ENCODE results near the gene SCN9A. TPM values are rescaled to one million over a fixed set of nuclear protein-coding genes. Genes with fewer than 3 reads are reported as not detected.

Gene SCN9A
- total and polyA plus RNA-seq, 10 of the 15 experiments (the other 5 are each of a cell fraction or from before 2014, with no cell fraction given) = 0.04 to 0.08 (median 0.08) TPM; not detected in 7

DNA sequence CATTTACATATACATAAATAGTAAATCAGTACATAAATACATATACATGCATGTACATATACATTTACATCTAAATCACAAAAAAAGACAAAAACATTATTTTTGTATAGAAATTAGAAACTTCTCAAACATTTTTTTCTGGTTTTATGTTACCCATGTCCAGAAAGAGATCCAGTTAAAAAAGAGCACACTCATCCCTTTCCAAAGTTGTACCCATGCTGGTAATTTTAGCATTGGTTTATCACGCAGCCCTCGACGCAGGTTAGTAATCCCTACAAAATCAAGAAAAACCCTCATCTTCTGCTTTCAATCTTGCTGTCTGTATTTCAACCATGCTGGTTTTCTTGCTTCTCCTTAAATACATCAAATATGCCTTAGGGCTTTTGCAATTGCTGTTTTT, 10.5 kb downstream of the SCN9A start:
- FAIRE-seq = no peak
- CTCF ChIA-PET = no interaction called here
- BruUV-seq (replicated peaks) = no TSS peak
- Histone ChIP-seq H3K27me3 (replicated peaks in 1 of 2; ENCODE audit: control insufficient read depth in 2 of 2, insufficient read depth in 2 of 2, low read length in 1 of 2) (no peaks in the 10 kb centered on the region), H3K9me3 (replicated peaks; ENCODE audit: control insufficient read depth, insufficient read depth, low read length) (no peaks in the 10 kb centered on the region), H3K36me3 (ENCODE audit: control insufficient read depth in 2 of 2, insufficient read depth in 2 of 2, low read length in 1 of 2) (no peaks in the 10 kb centered on the region), H3K4me2 (ENCODE audit: control insufficient read depth, insufficient read depth) (no peak overlapping the region), H3K9ac (ENCODE audit: control insufficient read depth, insufficient read depth, low read length) (no peak overlapping the region), H3K4me3 (no peak overlapping the region), H2AFZ (ENCODE audit: control insufficient read depth, low read depth, low read length) (no peak overlapping the region), H3K27ac (ENCODE audit: control insufficient read depth, insufficient read depth) (no peak overlapping the region), H4K20me1 (ENCODE audit: control insufficient read depth, insufficient read depth) (no peaks in the 10 kb centered on the region), H3K4me1 (ENCODE audit: control insufficient read depth, insufficient read depth, low read length) (no peaks in the 10 kb centered on the region), H3K79me2 (ENCODE audit: control insufficient read depth, insufficient read depth, low read length) (no peaks in the 10 kb centered on the region)
- POLR2A ChIA-PET = no interaction called here
- no peak for ATAC-seq
- SMC1A ChIA-PET (ENCODE audit: uncharacterized antibody, unreplicated experiment) = no interaction called here
- DNase-seq (ENCODE audit: low read depth, low spot score) = no peak
- RAD21 ChIA-PET (ENCODE audit: unreplicated experiment) = no interaction called here
- 74% methylated on average over 3 of the region's 3 CpGs for WGBS (ENCODE audit: insufficient coverage, insufficient replicate concordance, low lambda C conversion rate, missing lambda C conversion rate)
- intact Hi-C loops (cut with micrococcal nuclease; ENCODE audit: unreplicated experiment) (no loop called here), in situ Hi-C loops (cut with MboI) (no loop called here)
- TF ChIP-seq, protein P1, sequence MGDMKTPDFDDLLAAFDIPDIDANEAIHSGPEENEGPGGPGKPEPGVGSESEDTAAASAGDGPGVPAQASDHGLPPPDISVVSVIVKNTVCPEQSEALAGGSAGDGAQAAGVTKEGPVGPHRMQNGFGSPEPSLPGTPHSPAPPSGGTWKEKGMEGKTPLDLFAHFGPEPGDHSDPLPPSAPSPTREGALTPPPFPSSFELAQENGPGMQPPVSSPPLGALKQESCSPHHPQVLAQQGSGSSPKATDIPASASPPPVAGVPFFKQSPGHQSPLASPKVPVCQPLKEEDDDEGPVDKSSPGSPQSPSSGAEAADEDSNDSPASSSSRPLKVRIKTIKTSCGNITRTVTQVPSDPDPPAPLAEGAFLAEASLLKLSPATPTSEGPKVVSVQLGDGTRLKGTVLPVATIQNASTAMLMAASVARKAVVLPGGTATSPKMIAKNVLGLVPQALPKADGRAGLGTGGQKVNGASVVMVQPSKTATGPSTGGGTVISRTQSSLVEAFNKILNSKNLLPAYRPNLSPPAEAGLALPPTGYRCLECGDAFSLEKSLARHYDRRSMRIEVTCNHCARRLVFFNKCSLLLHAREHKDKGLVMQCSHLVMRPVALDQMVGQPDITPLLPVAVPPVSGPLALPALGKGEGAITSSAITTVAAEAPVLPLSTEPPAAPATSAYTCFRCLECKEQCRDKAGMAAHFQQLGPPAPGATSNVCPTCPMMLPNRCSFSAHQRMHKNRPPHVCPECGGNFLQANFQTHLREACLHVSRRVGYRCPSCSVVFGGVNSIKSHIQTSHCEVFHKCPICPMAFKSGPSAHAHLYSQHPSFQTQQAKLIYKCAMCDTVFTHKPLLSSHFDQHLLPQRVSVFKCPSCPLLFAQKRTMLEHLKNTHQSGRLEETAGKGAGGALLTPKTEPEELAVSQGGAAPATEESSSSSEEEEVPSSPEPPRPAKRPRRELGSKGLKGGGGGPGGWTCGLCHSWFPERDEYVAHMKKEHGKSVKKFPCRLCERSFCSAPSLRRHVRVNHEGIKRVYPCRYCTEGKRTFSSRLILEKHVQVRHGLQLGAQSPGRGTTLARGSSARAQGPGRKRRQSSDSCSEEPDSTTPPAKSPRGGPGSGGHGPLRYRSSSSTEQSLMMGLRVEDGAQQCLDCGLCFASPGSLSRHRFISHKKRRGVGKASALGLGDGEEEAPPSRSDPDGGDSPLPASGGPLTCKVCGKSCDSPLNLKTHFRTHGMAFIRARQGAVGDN (IDR thresholded peaks at IDR 0.05) = no peak
- TF ChIP-seq ZNF207 (IDR thresholded peaks at IDR 0.05; ENCODE audit: borderline replicate concordance) (no peak), GATAD2B (conservative IDR thresholded peaks at IDR 0.05; ENCODE audit: low read depth) (no peak), LARP7 (IDR thresholded peaks at IDR 0.05) (no peak), E2F4 (IDR thresholded peaks at IDR 0.05; ENCODE audit: low read depth, low read length) (no peak), ESRRA (IDR thresholded peaks at IDR 0.05; ENCODE audit: low read length) (no peak), TARDBP (IDR thresholded peaks at IDR 0.05; ENCODE audit: borderline replicate concordance) (no peak), CHD2 (IDR thresholded peaks at IDR 0.05; ENCODE audit: borderline replicate concordance, low read depth, low read length) (no peak), WRNIP1 (IDR thresholded peaks at IDR 0.05; ENCODE audit: borderline replicate concordance, low read depth, low read length) (no peak), NFIC (IDR thresholded peaks at IDR 0.05; ENCODE audit: low read depth, low read length) (no peak), NR2C1 (IDR thresholded peaks at IDR 0.05) (no peak), IRF4 (IDR thresholded peaks at IDR 0.05; ENCODE audit: low read depth, low read length) (no peak), RBBP5 (conservative IDR thresholded peaks at IDR 0.05) (no peak), SREBF2 (IDR thresholded peaks at IDR 0.05; ENCODE audit: low read length) (no peak)
- TF ChIP-seq, protein P2, sequence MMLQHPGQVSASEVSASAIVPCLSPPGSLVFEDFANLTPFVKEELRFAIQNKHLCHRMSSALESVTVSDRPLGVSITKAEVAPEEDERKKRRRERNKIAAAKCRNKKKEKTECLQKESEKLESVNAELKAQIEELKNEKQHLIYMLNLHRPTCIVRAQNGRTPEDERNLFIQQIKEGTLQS (IDR thresholded peaks at IDR 0.05; ENCODE audit: borderline replicate concordance, extremely low read depth, low read depth, low read length) = no peak
- TF ChIP-seq, protein P3, sequence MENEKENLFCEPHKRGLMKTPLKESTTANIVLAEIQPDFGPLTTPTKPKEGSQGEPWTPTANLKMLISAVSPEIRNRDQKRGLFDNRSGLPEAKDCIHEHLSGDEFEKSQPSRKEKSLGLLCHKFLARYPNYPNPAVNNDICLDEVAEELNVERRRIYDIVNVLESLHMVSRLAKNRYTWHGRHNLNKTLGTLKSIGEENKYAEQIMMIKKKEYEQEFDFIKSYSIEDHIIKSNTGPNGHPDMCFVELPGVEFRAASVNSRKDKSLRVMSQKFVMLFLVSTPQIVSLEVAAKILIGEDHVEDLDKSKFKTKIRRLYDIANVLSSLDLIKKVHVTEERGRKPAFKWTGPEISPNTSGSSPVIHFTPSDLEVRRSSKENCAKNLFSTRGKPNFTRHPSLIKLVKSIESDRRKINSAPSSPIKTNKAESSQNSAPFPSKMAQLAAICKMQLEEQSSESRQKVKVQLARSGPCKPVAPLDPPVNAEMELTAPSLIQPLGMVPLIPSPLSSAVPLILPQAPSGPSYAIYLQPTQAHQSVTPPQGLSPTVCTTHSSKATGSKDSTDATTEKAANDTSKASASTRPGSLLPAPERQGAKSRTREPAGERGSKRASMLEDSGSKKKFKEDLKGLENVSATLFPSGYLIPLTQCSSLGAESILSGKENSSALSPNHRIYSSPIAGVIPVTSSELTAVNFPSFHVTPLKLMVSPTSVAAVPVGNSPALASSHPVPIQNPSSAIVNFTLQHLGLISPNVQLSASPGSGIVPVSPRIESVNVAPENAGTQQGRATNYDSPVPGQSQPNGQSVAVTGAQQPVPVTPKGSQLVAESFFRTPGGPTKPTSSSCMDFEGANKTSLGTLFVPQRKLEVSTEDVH (IDR thresholded peaks at IDR 0.05; ENCODE audit: low read depth, partially characterized antibody) = no peak
- TF ChIP-seq, protein P4, sequence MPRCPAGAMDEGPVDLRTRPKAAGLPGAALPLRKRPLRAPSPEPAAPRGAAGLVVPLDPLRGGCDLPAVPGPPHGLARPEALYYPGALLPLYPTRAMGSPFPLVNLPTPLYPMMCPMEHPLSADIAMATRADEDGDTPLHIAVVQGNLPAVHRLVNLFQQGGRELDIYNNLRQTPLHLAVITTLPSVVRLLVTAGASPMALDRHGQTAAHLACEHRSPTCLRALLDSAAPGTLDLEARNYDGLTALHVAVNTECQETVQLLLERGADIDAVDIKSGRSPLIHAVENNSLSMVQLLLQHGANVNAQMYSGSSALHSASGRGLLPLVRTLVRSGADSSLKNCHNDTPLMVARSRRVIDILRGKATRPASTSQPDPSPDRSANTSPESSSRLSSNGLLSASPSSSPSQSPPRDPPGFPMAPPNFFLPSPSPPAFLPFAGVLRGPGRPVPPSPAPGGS (IDR thresholded peaks at IDR 0.05; ENCODE audit: borderline replicate concordance, insufficient read depth, low read depth, low read length, poor library complexity, severe bottlenecking) = no peak

Data from GM12878 (cell line).